ENCODE data around the gene GREB1.

The GREB1 gene

DNA sequence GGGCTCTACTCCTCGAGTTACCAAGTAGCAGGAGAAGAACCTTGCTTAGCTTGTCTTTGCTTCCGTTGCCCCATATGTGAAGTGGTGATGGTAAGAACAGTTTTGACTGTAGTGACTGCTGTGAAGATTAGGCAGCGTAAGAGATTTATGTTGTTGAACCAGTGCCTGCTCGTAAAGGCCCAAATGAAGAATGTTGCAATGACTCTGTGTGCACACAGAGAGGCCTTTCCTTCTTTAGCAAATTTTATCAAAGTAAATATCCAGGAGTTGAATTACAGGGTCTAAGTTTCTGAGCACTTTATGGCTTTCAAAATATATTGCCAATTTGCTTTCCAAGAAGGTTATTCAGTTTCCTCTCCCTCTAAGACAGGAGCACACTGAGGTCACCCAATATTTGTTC lies 121.7 kb downstream of the GREB1 start:
- H3K36me3 ChIP-seq (ENCODE audit: control insufficient read depth in 2 of 2, insufficient read depth in 1 of 2, low read length in 2 of 2) = no peaks in the 10 kb centered on the region
- H3K27ac ChIP-seq (ENCODE audit: extremely low read depth, low read depth, low read length) = no peak overlapping the region
- H3K9me3 ChIP-seq (ENCODE audit: control insufficient read depth, insufficient read depth, low read depth, low read length) = no peaks in the 10 kb centered on the region
- no peak overlapping the region for H3K4me3 ChIP-seq (ENCODE audit: low read depth, low read length)
- 0 out of 2 replicates have a peak, but pooled peaks have one; percentile 16 for TF ChIP-seq ZXDB (tag by site-specific recombination; IDR thresholded peaks at IDR 0.05)
- TF ChIP-seq ZBTB8A (tag by site-specific recombination; IDR thresholded peaks at IDR 0.05) = no peak
- peak; percentile 60; the same call in 1 of the 2 replicates for TF ChIP-seq ZNF561 (tag by site-specific recombination; IDR thresholded peaks at IDR 0.05; ENCODE audit: borderline replicate concordance)
- TF ChIP-seq ZNF621 (tag by site-specific recombination; IDR thresholded peaks at IDR 0.05) = no peak
- peak; percentile 76 for TF ChIP-seq ZNF843 (tag by site-specific recombination; IDR thresholded peaks at IDR 0.05)
- TF ChIP-seq, protein P1, sequence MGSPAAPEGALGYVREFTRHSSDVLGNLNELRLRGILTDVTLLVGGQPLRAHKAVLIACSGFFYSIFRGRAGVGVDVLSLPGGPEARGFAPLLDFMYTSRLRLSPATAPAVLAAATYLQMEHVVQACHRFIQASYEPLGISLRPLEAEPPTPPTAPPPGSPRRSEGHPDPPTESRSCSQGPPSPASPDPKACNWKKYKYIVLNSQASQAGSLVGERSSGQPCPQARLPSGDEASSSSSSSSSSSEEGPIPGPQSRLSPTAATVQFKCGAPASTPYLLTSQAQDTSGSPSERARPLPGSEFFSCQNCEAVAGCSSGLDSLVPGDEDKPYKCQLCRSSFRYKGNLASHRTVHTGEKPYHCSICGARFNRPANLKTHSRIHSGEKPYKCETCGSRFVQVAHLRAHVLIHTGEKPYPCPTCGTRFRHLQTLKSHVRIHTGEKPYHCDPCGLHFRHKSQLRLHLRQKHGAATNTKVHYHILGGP (tag by site-specific recombination; IDR thresholded peaks at IDR 0.05) = 0 out of 2 replicates have a peak, but pooled peaks have one; percentile 43
- TF ChIP-seq FEZF1 (tag by site-specific recombination; IDR thresholded peaks at IDR 0.05) = peak; percentile 83
- no peak for TF ChIP-seq KLF9 (tag by site-specific recombination; IDR thresholded peaks at IDR 0.05; ENCODE audit: low read depth)
- no peak for TF ChIP-seq SETDB1 (IDR thresholded peaks at IDR 0.05; ENCODE audit: insufficient read length, low read length)
- 0 out of 2 replicates have a peak, but pooled peaks have one; percentile 14 for TF ChIP-seq ZBTB17 (tag by site-specific recombination; IDR thresholded peaks at IDR 0.05)
- TF ChIP-seq, protein P2, sequence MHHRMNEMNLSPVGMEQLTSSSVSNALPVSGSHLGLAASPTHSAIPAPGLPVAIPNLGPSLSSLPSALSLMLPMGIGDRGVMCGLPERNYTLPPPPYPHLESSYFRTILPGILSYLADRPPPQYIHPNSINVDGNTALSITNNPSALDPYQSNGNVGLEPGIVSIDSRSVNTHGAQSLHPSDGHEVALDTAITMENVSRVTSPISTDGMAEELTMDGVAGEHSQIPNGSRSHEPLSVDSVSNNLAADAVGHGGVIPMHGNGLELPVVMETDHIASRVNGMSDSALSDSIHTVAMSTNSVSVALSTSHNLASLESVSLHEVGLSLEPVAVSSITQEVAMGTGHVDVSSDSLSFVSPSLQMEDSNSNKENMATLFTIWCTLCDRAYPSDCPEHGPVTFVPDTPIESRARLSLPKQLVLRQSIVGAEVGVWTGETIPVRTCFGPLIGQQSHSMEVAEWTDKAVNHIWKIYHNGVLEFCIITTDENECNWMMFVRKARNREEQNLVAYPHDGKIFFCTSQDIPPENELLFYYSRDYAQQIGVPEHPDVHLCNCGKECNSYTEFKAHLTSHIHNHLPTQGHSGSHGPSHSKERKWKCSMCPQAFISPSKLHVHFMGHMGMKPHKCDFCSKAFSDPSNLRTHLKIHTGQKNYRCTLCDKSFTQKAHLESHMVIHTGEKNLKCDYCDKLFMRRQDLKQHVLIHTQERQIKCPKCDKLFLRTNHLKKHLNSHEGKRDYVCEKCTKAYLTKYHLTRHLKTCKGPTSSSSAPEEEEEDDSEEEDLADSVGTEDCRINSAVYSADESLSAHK (tag by site-specific recombination; IDR thresholded peaks at IDR 0.05) = 0 out of 2 replicates have a peak, but pooled peaks have one; percentile 9
- TF ChIP-seq ZBTB48 (tag by site-specific recombination; IDR thresholded peaks at IDR 0.05) = no peak
- TF ChIP-seq, protein P3, sequence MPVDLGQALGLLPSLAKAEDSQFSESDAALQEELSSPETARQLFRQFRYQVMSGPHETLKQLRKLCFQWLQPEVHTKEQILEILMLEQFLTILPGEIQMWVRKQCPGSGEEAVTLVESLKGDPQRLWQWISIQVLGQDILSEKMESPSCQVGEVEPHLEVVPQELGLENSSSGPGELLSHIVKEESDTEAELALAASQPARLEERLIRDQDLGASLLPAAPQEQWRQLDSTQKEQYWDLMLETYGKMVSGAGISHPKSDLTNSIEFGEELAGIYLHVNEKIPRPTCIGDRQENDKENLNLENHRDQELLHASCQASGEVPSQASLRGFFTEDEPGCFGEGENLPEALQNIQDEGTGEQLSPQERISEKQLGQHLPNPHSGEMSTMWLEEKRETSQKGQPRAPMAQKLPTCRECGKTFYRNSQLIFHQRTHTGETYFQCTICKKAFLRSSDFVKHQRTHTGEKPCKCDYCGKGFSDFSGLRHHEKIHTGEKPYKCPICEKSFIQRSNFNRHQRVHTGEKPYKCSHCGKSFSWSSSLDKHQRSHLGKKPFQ (tag by site-specific recombination; IDR thresholded peaks at IDR 0.05) = 0 out of 2 replicates have a peak, but pooled peaks have one; percentile 53
- TF ChIP-seq ZNF776 (tag by site-specific recombination; IDR thresholded peaks at IDR 0.05; ENCODE audit: borderline replicate concordance) = no peak
- peak; percentile 94 for TF ChIP-seq OSR2 (tag by site-specific recombination; IDR thresholded peaks at IDR 0.05)
- no peak for TF ChIP-seq ZBTB21 (tag by site-specific recombination; IDR thresholded peaks at IDR 0.05)
- TF ChIP-seq, protein P4, sequence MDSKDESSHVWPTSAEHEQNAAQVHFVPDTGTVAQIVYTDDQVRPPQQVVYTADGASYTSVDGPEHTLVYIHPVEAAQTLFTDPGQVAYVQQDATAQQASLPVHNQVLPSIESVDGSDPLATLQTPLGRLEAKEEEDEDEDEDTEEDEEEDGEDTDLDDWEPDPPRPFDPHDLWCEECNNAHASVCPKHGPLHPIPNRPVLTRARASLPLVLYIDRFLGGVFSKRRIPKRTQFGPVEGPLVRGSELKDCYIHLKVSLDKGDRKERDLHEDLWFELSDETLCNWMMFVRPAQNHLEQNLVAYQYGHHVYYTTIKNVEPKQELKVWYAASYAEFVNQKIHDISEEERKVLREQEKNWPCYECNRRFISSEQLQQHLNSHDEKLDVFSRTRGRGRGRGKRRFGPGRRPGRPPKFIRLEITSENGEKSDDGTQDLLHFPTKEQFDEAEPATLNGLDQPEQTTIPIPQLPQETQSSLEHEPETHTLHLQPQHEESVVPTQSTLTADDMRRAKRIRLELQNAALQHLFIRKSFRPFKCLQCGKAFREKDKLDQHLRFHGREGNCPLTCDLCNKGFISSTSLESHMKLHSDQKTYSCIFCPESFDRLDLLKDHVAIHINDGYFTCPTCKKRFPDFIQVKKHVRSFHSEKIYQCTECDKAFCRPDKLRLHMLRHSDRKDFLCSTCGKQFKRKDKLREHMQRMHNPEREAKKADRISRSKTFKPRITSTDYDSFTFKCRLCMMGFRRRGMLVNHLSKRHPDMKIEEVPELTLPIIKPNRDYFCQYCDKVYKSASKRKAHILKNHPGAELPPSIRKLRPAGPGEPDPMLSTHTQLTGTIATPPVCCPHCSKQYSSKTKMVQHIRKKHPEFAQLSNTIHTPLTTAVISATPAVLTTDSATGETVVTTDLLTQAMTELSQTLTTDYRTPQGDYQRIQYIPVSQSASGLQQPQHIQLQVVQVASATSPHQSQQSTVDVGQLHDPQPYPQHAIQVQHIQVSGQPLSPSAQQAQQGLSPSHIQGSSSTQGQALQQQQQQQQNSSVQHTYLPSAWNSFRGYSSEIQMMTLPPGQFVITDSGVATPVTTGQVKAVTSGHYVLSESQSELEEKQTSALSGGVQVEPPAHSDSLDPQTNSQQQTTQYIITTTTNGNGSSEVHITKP (tag by site-specific recombination; IDR thresholded peaks at IDR 0.05) = no peak
- peak; percentile 84 for TF ChIP-seq ZNF677 (tag by site-specific recombination; IDR thresholded peaks at IDR 0.05)
- 0 out of 2 replicates have a peak, but pooled peaks have one; percentile 29 for TF ChIP-seq ZNF10 (tag by site-specific recombination; IDR thresholded peaks at IDR 0.05)
- TF ChIP-seq, protein P5, sequence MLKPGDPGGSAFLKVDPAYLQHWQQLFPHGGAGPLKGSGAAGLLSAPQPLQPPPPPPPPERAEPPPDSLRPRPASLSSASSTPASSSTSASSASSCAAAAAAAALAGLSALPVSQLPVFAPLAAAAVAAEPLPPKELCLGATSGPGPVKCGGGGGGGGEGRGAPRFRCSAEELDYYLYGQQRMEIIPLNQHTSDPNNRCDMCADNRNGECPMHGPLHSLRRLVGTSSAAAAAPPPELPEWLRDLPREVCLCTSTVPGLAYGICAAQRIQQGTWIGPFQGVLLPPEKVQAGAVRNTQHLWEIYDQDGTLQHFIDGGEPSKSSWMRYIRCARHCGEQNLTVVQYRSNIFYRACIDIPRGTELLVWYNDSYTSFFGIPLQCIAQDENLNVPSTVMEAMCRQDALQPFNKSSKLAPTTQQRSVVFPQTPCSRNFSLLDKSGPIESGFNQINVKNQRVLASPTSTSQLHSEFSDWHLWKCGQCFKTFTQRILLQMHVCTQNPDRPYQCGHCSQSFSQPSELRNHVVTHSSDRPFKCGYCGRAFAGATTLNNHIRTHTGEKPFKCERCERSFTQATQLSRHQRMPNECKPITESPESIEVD (tag by site-specific recombination; IDR thresholded peaks at IDR 0.05) = peak; percentile 89
- TF ChIP-seq ZNF777 (tag by site-specific recombination; IDR thresholded peaks at IDR 0.05; ENCODE audit: borderline replicate concordance) = no peak
- 0 out of 2 replicates have a peak, but pooled peaks have one; percentile 36 for TF ChIP-seq TRIM28 (IDR thresholded peaks at IDR 0.05; ENCODE audit: borderline replicate concordance, low read length)
- TF ChIP-seq ZNF335 (tag by site-specific recombination; conservative IDR thresholded peaks at IDR 0.05) = no peak
- TF ChIP-seq, protein P6, sequence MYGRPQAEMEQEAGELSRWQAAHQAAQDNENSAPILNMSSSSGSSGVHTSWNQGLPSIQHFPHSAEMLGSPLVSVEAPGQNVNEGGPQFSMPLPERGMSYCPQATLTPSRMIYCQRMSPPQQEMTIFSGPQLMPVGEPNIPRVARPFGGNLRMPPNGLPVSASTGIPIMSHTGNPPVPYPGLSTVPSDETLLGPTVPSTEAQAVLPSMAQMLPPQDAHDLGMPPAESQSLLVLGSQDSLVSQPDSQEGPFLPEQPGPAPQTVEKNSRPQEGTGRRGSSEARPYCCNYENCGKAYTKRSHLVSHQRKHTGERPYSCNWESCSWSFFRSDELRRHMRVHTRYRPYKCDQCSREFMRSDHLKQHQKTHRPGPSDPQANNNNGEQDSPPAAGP (tag by site-specific recombination; IDR thresholded peaks at IDR 0.05) = no peak
- TF ChIP-seq KLF8 (tag by site-specific recombination; IDR thresholded peaks at IDR 0.05) = no peak
- 0 out of 2 replicates have a peak, but pooled peaks have one; percentile 13 for TF ChIP-seq IKZF3 (tag by site-specific recombination; IDR thresholded peaks at IDR 0.05)
- TF ChIP-seq, protein P7, sequence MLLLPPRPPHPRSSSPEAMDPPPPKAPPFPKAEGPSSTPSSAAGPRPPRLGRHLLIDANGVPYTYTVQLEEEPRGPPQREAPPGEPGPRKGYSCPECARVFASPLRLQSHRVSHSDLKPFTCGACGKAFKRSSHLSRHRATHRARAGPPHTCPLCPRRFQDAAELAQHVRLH (tag by site-specific recombination; IDR thresholded peaks at IDR 0.05) = no peak
- ChIA-PET POLR2A (no interaction called here), CTCF (interaction anchor here (1.0 to 1.1 kb wide), 2 partner anchors 26 to 70 kb away, joined by 3 read pairs; no protein-coding TSS in a partner anchor)
- no peaks in the 10 kb centered on the region for H3K4me1 ChIP-seq (ENCODE audit: control insufficient read depth, insufficient read depth, low read length)
